CD8-positive, alpha-beta memory T cell (primary cell): ENCODE data around the gene ATP2C2. TPM values are rescaled to one million over a fixed set of nuclear protein-coding genes. Genes with fewer than 3 reads are reported as not detected.
A peak's percentile ranks its signal among the peaks of the same experiment; 100 is the strongest.

Source experiments
- CTCF ChIA-PET: fragments of 350-600 bp; sonication (Branson Sonifier 250); formaldehyde crosslinking; loops from one replicate; lab custom pipeline; 2021; ENCODE audit warnings: antibody characterized with exemption; lab: Charles Lee
- POLR2A ChIA-PET: fragments of 350-600 bp; sonication (Branson Sonifier 250); formaldehyde crosslinking; loops from one replicate; lab custom pipeline; 2021; ENCODE audit warnings: antibody characterized with exemption; lab: Charles Lee
- DNase-seq, 5 donors: peaks; one replicate each; pipeline versions ENCODE4 v3.0.0 to v3.0.0-alpha.2; 2020 to 2022; ENCODE audit warnings: mixed read lengths in 1 of 5
- H3K27ac ChIP-seq: one replicate; pipeline ENCODE4 v1.7.0; 2013; ENCODE audit warnings: low read depth, mild to moderate bottlenecking, low read length, moderate library complexity
- H3K27me3 ChIP-seq: 2 replicates; pipeline ENCODE4 v1.7.0; 2013; ENCODE audit warnings: low read length, mild to moderate bottlenecking; ENCODE audit not compliant: insufficient read depth, poor library complexity, severe bottlenecking
- H3K36me3 ChIP-seq: 2 replicates; pipeline ENCODE4 v1.7.0; 2013; ENCODE audit warnings: mild to moderate bottlenecking, low read length, moderate library complexity; ENCODE audit not compliant: insufficient read depth
- H3K4me1 ChIP-seq: 2 replicates; pipeline ENCODE4 v1.7.0; 2013; ENCODE audit warnings: mild to moderate bottlenecking, low read length, moderate library complexity; ENCODE audit not compliant: insufficient read depth
- H3K4me3 ChIP-seq: 2 replicates; pipeline ENCODE4 v1.7.0; 2013; ENCODE audit warnings: mild to moderate bottlenecking, low read length
- H3K9me3 ChIP-seq: 2 replicates; pipeline ENCODE4 v1.7.0; 2013; ENCODE audit warnings: mild to moderate bottlenecking, low read length
- H3K27ac Mint-ChIP-seq, 8 donors: one replicate each; pipeline ENCODE4 v1.8.0; 2020 to 2021; ENCODE audit warnings: mixed read lengths in 8 of 8, mild to moderate bottlenecking in 6 of 8, inconsistent platforms in 3 of 8, moderate library complexity in 3 of 8
- H3K27me3 Mint-ChIP-seq, 2 donors: one replicate each; pipeline ENCODE4 v1.8.0; 2020 to 2021; ENCODE audit warnings: mixed read lengths in 2 of 2, mild to moderate bottlenecking in 1 of 2, moderate library complexity in 1 of 2
- H3K36me3 Mint-ChIP-seq, 3 donors: one replicate each; pipeline ENCODE4 v1.8.0; 2020 to 2021; ENCODE audit warnings: mixed read lengths in 3 of 3, inconsistent platforms in 1 of 3, mild to moderate bottlenecking in 1 of 3
- H3K4me1 Mint-ChIP-seq, 3 donors: one replicate each; pipeline ENCODE4 v1.8.0; 2020 to 2021; ENCODE audit warnings: mixed read lengths in 3 of 3, inconsistent platforms in 1 of 3, mild to moderate bottlenecking in 1 of 3
- H3K4me3 Mint-ChIP-seq, 7 donors: one replicate each; pipeline ENCODE4 v1.8.0; 2020 to 2021; ENCODE audit warnings: mixed read lengths in 7 of 7, mild to moderate bottlenecking in 6 of 7, moderate library complexity in 4 of 7, inconsistent platforms in 2 of 7
- H3K9me3 Mint-ChIP-seq, 5 donors: one replicate each; pipeline ENCODE4 v1.8.0; 2020 to 2022; ENCODE audit warnings: mixed read lengths in 5 of 5, mild to moderate bottlenecking in 3 of 5, moderate library complexity in 2 of 5, inconsistent platforms in 1 of 5
- polyA plus RNA-seq: library from polyadenylated mRNA; unstranded; fragments of 300-500 nt; fragmentation: Illumina TruSeq; gene quantifications from one replicate; pipeline ENCODE4 v1.2.3, GENCODE V29; 2021
- total RNA-seq, 2 experiments: library from RNA; stranded (reverse); gene quantifications; one replicate each; pipeline ENCODE4 v1.2.3, GENCODE V29; 2021

ATP2C2 gene
- total and polyA plus RNA-seq, 3 experiments from 2014 or later = not detected

DNA sequence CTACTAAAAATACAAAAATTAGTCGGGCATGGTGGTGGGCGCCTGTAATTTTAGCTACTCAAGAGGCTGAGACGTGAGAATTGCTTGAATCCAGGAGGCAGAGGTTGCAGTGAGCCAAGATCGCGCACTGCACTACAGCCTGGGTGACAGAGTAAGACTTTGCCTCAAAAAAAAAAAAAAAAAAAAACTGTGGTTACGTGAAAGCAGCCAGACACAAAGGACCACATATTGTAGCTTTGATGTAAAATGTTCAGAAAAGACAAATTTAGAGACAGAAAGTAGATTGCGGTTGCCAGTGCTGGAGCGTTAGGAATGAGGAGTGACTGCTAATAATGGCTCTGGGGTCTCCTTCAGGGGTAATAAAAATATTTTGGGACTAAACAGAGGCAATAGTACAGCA lies 140.2 kb downstream of the ATP2C2 start:
- H3K9me3 ChIP-seq = no peaks in the 10 kb centered on the region
- H3K27ac ChIP-seq = no peak overlapping the region
- H3K27ac Mint-ChIP-seq = peak overlapping the region in 6 of 8 donors; percentile 1 to 76 (median 29)
- peaks cover 51 to 73% (median 58%) of the 10 kb centered on the region in 3 donors for H3K4me1 Mint-ChIP-seq
- H3K4me1 ChIP-seq = peaks cover 79% of the 10 kb centered on the region
- H3K27me3 ChIP-seq = no peaks in the 10 kb centered on the region
- H3K27me3 Mint-ChIP-seq = peaks cover 0 to 4% of the 10 kb centered on the region in 2 donors
- no peak overlapping the region for H3K4me3 ChIP-seq
- CTCF ChIA-PET = interaction anchor here (0.9 to 6.7 kb wide), 9 partner anchors 11 to 218 kb away, joined by 3 to 69 read pairs (median 4); partner anchors contain the start of gene KLHL36
- H3K36me3 Mint-ChIP-seq = peaks cover 0 to 2% (median 2%) of the 10 kb centered on the region in 3 donors
- peak in 2 of 5 donors; percentile 24 to 52 for DNase-seq
- no peaks in the 10 kb centered on the region for H3K36me3 ChIP-seq
- POLR2A ChIA-PET = interaction anchor here (0.7 kb wide), 1 partner anchor 136 kb away, joined by 5 read pairs; no protein-coding TSS in a partner anchor
- H3K9me3 Mint-ChIP-seq = no peaks in the 10 kb centered on the region
- peak overlapping the region in 6 of 7 donors; percentile 12 to 68 (median 28) for H3K4me3 Mint-ChIP-seq

DNA sequence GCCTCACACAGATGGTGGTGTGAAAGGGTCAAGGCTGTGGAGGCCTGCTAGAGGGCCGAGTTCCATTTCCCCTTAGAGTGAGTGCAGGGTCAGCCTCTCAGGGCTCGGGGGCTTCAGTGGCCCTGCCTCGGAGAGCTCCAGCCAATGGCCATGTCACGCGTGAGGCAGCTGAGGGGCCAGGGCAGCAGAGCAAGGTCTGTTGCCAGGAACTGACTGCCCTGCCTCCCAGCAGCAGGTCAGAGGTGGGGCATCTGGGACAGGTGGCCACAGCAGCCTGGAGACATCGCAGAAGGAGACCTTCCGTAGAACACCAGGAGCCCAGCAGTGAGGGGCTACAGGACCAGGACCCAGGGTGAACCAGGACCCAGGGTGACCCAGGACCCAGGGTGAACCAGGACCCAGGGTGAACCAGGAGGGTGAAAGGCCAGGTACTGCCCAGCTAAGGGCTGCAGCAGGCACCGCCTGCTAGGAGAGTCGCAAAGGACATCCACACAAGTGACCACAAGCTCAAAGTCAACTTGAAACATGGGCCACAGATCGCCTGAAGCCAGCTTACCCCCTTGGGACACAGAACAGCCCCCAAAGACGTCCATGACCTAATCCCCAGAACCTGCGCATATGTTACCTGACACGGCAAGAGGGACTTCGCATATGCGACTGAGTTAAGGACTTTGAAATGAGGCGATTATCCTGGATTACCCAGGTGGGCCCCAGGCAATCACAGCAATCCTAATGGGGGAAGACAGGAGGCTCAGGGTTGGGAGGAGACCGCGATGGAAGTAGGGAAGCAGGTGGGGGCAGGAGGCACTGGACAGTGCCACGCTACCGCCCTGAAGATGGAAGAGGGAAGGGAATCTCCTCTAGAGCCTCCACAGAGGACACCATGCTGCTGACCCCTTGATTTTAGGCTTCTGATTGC lies 141.0 kb downstream of the ATP2C2 start:
- H3K9me3 ChIP-seq = no peaks in the 10 kb centered on the region
- H3K4me3 ChIP-seq = no peak overlapping the region
- Mint-ChIP-seq H3K27ac (peak overlapping the region in 3 of 8 donors; percentile 2 to 76 (median 73)), H3K4me3 (no peak overlapping the region), H3K9me3 (no peaks in the 10 kb centered on the region), H3K4me1 (peaks cover 54 to 73% (median 66%) of the 10 kb centered on the region in 3 donors), H3K36me3 (peaks cover 0 to 2% (median 2%) of the 10 kb centered on the region in 3 donors), H3K27me3 (peaks cover 0 to 4% of the 10 kb centered on the region in 2 donors)
- ChIA-PET POLR2A (interaction anchor here (0.7 kb wide), 1 partner anchor 135 kb away, joined by 5 read pairs; no protein-coding TSS in a partner anchor), CTCF (interaction anchor here (1.6 to 8.8 kb wide), 8 partner anchors 11 to 231 kb away, joined by 3 to 118 read pairs (median 7); no protein-coding TSS in a partner anchor)
- no peaks in the 10 kb centered on the region for H3K27me3 ChIP-seq
- H3K27ac ChIP-seq = no peak overlapping the region
- DNase-seq = no peak
- no peaks in the 10 kb centered on the region for H3K36me3 ChIP-seq
- H3K4me1 ChIP-seq = peaks cover 80% of the 10 kb centered on the region

DNA sequence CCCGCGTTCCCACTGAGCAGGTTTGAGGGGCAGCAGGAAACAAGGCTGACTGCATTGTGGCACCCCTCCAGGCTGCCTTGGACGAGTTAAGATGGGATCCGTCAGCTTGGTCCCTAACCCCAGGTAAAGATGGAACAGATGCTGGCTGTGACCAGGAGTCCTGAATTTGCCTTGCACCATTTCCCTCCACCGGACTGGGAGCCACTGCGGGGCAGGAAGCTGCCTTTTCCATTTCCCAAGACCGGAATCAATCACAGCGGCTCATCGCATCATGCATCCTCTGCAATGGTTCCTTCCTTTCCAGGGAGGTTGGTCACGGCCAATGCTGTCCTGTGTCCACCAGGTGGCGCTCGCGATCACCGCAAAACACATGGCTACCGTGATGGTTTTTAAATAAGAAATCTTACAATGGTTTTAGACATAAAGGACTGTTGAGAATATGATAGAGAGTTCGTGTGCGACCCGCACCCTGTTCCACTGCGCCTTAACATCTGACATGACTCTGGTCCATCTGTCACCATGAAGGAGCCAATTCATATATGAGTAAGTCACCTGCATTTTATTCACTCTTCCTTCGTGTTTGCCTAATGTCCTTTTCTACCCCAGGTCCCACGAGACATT lies 143.0 kb downstream of the ATP2C2 start:
- Histone ChIP-seq H3K36me3 (no peaks in the 10 kb centered on the region), H3K4me3 (peak overlapping the region; percentile 4), H3K27me3 (no peaks in the 10 kb centered on the region), H3K4me1 (peaks cover 85% of the 10 kb centered on the region), H3K27ac (no peak overlapping the region), H3K9me3 (no peaks in the 10 kb centered on the region)
- Mint-ChIP-seq H3K36me3 (peaks cover 0 to 2% (median 0%) of the 10 kb centered on the region in 3 donors), H3K4me3 (peak overlapping the region; percentile 7 to 57 (median 16)), H3K9me3 (no peaks in the 10 kb centered on the region), H3K4me1 (peaks cover 57 to 71% (median 70%) of the 10 kb centered on the region in 3 donors), H3K27me3 (peaks cover 0 to 4% of the 10 kb centered on the region in 2 donors), H3K27ac (peak overlapping the region in 7 of 8 donors; percentile 50 to 92 (median 83))
- peak; percentile 65 to 89 (median 81) for DNase-seq
- CTCF ChIA-PET = interaction anchor here (0.8 to 8.8 kb wide), 29 partner anchors 9 to 229 kb away, joined by 3 to 118 read pairs (median 5); no protein-coding TSS in a partner anchor
- POLR2A ChIA-PET = interaction anchor here (0.6 to 1.6 kb wide), 6 partner anchors 38 to 138 kb away, joined by 3 to 12 read pairs (median 3); no protein-coding TSS in a partner anchor

DNA sequence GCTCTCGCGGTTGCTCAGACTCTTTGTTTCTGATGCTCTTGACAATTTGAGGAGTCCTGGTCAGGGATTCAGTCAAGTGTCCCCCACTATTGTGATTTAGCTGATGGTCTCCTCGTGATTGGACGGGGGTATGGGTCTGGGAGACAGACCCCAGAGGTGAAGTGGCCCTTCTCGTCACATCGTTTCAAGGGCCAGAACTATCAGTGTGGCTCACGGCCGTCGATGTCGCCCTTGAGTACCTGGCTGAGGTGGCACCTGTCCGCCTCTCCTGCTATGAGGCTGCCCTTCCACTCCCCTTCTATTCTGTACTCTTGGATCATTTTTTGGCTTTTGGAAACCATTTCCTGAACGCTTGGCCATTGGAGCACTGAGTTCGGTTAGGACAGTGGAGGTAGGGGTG lies 143.5 kb downstream of the ATP2C2 start:
- no peak overlapping the region for H3K4me3 Mint-ChIP-seq

DNA sequence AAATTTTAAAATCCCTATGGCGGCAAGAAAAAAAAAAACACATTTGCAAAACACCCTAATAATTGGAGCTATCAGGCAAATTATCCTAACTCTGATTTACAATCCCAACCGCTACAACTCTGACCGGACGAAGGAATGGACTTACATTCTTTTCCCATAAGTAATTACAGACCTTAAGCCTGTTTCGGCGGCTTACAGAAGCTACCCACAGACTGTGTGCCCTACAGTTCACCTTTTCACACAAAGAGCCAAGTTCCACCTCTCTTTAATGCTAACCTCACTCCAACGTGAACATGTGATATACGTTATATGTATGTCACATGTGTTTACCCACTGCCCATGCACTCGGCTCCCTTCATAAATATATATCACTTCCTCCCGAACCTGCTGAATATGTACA lies 144.8 kb downstream of the ATP2C2 start:
- peaks cover 0 to 2% (median 0%) of the 10 kb centered on the region in 3 donors for H3K36me3 Mint-ChIP-seq
- POLR2A ChIA-PET = interaction anchor here (0.7 to 3.5 kb wide), 3 partner anchors 56 to 103 kb away, joined by 3 to 19 read pairs (median 7); no protein-coding TSS in a partner anchor
- peaks cover 0 to 4% of the 10 kb centered on the region in 2 donors for H3K27me3 Mint-ChIP-seq
- H3K27ac ChIP-seq = no peak overlapping the region
- no peaks in the 10 kb centered on the region for H3K9me3 Mint-ChIP-seq
- H3K36me3 ChIP-seq = no peaks in the 10 kb centered on the region
- no peaks in the 10 kb centered on the region for H3K9me3 ChIP-seq
- H3K27ac Mint-ChIP-seq = peak overlapping the region; percentile 16 to 99 (median 92)
- peaks cover 60 to 71% (median 70%) of the 10 kb centered on the region in 3 donors for H3K4me1 Mint-ChIP-seq
- CTCF ChIA-PET = interaction anchor here (0.9 to 8.8 kb wide), 9 partner anchors 30 to 109 kb away, joined by 3 to 118 read pairs (median 4); partner anchors contain the start of gene COTL1
- no peaks in the 10 kb centered on the region for H3K27me3 ChIP-seq
- H3K4me1 ChIP-seq = peaks cover 82% of the 10 kb centered on the region
- no peak overlapping the region for H3K4me3 ChIP-seq
- no peak for DNase-seq
- H3K4me3 Mint-ChIP-seq = peak overlapping the region in 6 of 7 donors; percentile 13 to 59 (median 44)

More for the DNA sequence above, 143.5 kb downstream of the ATP2C2 start:
- Mint-ChIP-seq H3K4me1 (peaks cover 59 to 73% (median 72%) of the 10 kb centered on the region in 3 donors), H3K36me3 (peaks cover 0 to 2% (median 0%) of the 10 kb centered on the region in 3 donors), H3K27me3 (peaks cover 0 to 4% of the 10 kb centered on the region in 2 donors), H3K27ac (peak overlapping the region in 5 of 8 donors; percentile 36 to 92 (median 86)), H3K9me3 (no peaks in the 10 kb centered on the region)
- Histone ChIP-seq H3K4me3 (peak overlapping the region; percentile 4), H3K4me1 (peaks cover 85% of the 10 kb centered on the region), H3K9me3 (no peaks in the 10 kb centered on the region), H3K27ac (no peak overlapping the region), H3K36me3 (no peaks in the 10 kb centered on the region), H3K27me3 (no peaks in the 10 kb centered on the region)
- no peak for DNase-seq
- ChIA-PET CTCF (interaction anchor here (1.4 to 8.8 kb wide), 10 partner anchors 8 to 214 kb away, joined by 3 to 118 read pairs (median 9); no protein-coding TSS in a partner anchor), POLR2A (interaction anchor here (1.1 to 1.6 kb wide), 2 partner anchors 111 to 137 kb away, joined by 3 to 7 read pairs; no protein-coding TSS in a partner anchor)

DNA sequence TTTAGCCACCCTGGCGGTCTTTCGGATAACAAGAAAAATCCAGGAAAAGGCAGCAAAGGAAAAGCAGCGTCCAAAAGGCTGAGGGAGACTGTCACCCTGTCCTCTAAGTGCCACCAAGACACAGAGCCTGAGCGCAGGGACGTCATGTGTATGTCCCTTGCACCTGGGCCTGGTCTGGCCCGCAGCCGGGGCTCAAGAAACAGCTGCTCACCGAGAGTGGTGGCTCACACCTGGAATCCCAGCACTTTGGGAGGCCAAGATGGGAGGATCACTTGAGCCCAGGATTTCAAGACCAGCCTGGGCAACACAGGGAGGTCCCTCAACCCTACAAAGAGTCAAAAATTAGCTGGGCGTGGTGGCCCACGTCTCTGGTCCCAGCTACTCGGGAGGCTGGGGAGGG lies 145.3 kb downstream of the ATP2C2 start:
- DNase-seq = no peak
- Histone ChIP-seq H3K4me1 (peaks cover 82% of the 10 kb centered on the region), H3K4me3 (no peak overlapping the region), H3K27ac (no peak overlapping the region), H3K9me3 (no peaks in the 10 kb centered on the region), H3K36me3 (no peaks in the 10 kb centered on the region), H3K27me3 (no peaks in the 10 kb centered on the region)
- ChIA-PET CTCF (interaction anchor here (0.9 to 8.8 kb wide), 14 partner anchors 8 to 213 kb away, joined by 3 to 118 read pairs (median 6); partner anchors contain the start of gene COTL1), POLR2A (interaction anchor here (0.6 to 3.5 kb wide), 9 partner anchors 8 to 107 kb away, joined by 3 to 19 read pairs (median 7); partner anchors contain the start of gene COTL1)
- no peaks in the 10 kb centered on the region for H3K9me3 Mint-ChIP-seq
- H3K36me3 Mint-ChIP-seq = peaks cover 0 to 2% (median 0%) of the 10 kb centered on the region in 3 donors
- H3K27ac Mint-ChIP-seq = peak overlapping the region in 7 of 8 donors; percentile 81 to 99 (median 96)
- H3K4me3 Mint-ChIP-seq = peak overlapping the region in 5 of 7 donors; percentile 38 to 83 (median 69)
- peaks cover 0 to 4% of the 10 kb centered on the region in 2 donors for H3K27me3 Mint-ChIP-seq
- peaks cover 58 to 71% (median 70%) of the 10 kb centered on the region in 3 donors for H3K4me1 Mint-ChIP-seq
